GM12878 (cell line): Measurements from ENCODE around the gene R3HDM1. TPM values are rescaled to one million over a fixed set of nuclear protein-coding genes. Genes with fewer than 3 reads are reported as not detected.

Experiments used
- ATAC-seq: fragments of 200-7000 bp; cut with Tn5 transposase; 3 replicates; pipeline ENCODE4 v1.9.1; 2020; ENCODE audit warnings: mild to moderate bottlenecking, moderate library complexity
- BruUV-seq: library from RNA; stranded (reverse); fragments of 400-500 nt; replicated peaks from 2 replicates; lab custom pipeline; 2021; lab: Mats Ljungman, UMichigan
- CTCF ChIA-PET: fragments of 300-600 bp; sonication (Branson Sonifier 250); formaldehyde crosslinking; extraction: SDS; loops from one replicate; lab custom pipeline; 2021; ENCODE audit warnings: inconsistent platforms; lab: Yijun Ruan, JAX
- POLR2A ChIA-PET: fragments of 350-600 bp; formaldehyde crosslinking; extraction: SDS; loops from one replicate; lab custom pipeline; 2021; ENCODE audit warnings: inconsistent platforms; lab: Charles Lee
- RAD21 ChIA-PET: fragments of 300-600 bp; sonication (Branson Sonifier 250); formaldehyde crosslinking; loops from one replicate; lab custom pipeline; 2023; ENCODE audit warnings: antibody characterized with exemption; ENCODE audit not compliant: unreplicated experiment; lab: Charles Lee
- SMC1A ChIA-PET: fragments of 300-600 bp; sonication (Branson Sonifier 250); formaldehyde crosslinking; loops from one replicate; lab custom pipeline; 2023; ENCODE audit not compliant: unreplicated experiment, uncharacterized antibody; lab: Charles Lee
- DNase-seq: peaks from one replicate; pipeline ENCODE4 v3.0.0-alpha.2; 2011; ENCODE audit warnings: low read depth, low spot score
- FAIRE-seq: peaks from 3 replicates; lab custom pipeline; 2011; peaks lifted over from hg19 to GRCh38; lab: Jason Lieb, UNC
- H2AFZ ChIP-seq: 2 replicates; pipeline ENCODE4 v1.6.0; 2011; ENCODE audit warnings: low read depth, low read length, control low read depth; ENCODE audit not compliant: control insufficient read depth
- H3K27ac ChIP-seq: 2 replicates; pipeline ENCODE4 v1.5.1; 2011; ENCODE audit warnings: control low read depth; ENCODE audit not compliant: control insufficient read depth, insufficient read depth
- H3K27me3 ChIP-seq, 2 experiments: replicated peaks in 1 of 2; 2 replicates each; pipeline versions ENCODE4 v1.6.0 to v1.6.1; 2011; ENCODE audit warnings: low read length in 1 of 2; ENCODE audit not compliant: control insufficient read depth in 2 of 2, insufficient read depth in 2 of 2
- H3K36me3 ChIP-seq, 2 experiments: 2 replicates each; pipeline ENCODE4 v1.5.1; 2011; ENCODE audit warnings: low read length in 1 of 2; ENCODE audit not compliant: control insufficient read depth in 2 of 2, insufficient read depth in 2 of 2
- H3K4me1 ChIP-seq: 2 replicates; pipeline ENCODE4 v1.6.1; 2011; ENCODE audit warnings: mild to moderate bottlenecking, low read length, moderate library complexity, mixed read lengths; ENCODE audit not compliant: control insufficient read depth, insufficient read depth
- H3K4me2 ChIP-seq: 2 replicates; pipeline ENCODE4 v1.6.0; 2011; ENCODE audit warnings: control low read depth; ENCODE audit not compliant: control insufficient read depth, insufficient read depth
- H3K4me3 ChIP-seq: fragments of 200-600 bp; sonication (generic); 2 replicates; pipeline ENCODE4 v1.5.1; 2016
- H3K79me2 ChIP-seq: 2 replicates; pipeline ENCODE4 v1.6.0; 2011; ENCODE audit warnings: low read length; ENCODE audit not compliant: control insufficient read depth, insufficient read depth
- H3K9ac ChIP-seq: 2 replicates; pipeline ENCODE4 v1.8.0; 2011; ENCODE audit warnings: low read length, control low read depth, mixed read lengths; ENCODE audit not compliant: control insufficient read depth, insufficient read depth
- H3K9me3 ChIP-seq: replicated peaks from 3 replicates; pipeline ENCODE4 v1.5.1; 2011; ENCODE audit warnings: mild to moderate bottlenecking, low read length; ENCODE audit not compliant: control insufficient read depth, insufficient read depth
- H4K20me1 ChIP-seq: 2 replicates; pipeline ENCODE4 v1.6.0; 2011; ENCODE audit not compliant: control insufficient read depth, insufficient read depth
- BCLAF1 ChIP-seq: fragments of 450-650 bp; IDR thresholded peaks from 2 replicates; pipeline ENCODE4 v1.6.1; 2017; ENCODE audit warnings: antibody characterized with exemption, mild to moderate bottlenecking, moderate library complexity
- CREB1 ChIP-seq: IDR thresholded peaks from 2 replicates; pipeline ENCODE4 v1.6.1; 2012; ENCODE audit warnings: low read depth, mild to moderate bottlenecking, inconsistent platforms
- CTCF ChIP-seq, 3 experiments: IDR thresholded peaks in 2 of 3; conservative IDR thresholded peaks in 1 of 3; 2 replicates each; pipeline ENCODE4 v1.5.1; 2011; ENCODE audit warnings: low read depth in 3 of 3, low read length in 3 of 3, mild to moderate bottlenecking in 3 of 3, control low read depth in 2 of 3, moderate library complexity in 2 of 3, inconsistent platforms in 1 of 3, mixed read lengths in 1 of 3; ENCODE audit not compliant: control insufficient read depth in 2 of 3, insufficient read depth in 1 of 3; ENCODE audit errors: extremely low read depth in 1 of 3
- EP300 ChIP-seq, 2 experiments: fragments of 150-350 bp in 1 of 2; IDR thresholded peaks; 2 replicates each; pipeline ENCODE4 v1.6.1; 2011 to 2012; ENCODE audit warnings: low read depth in 2 of 2, low read length in 2 of 2, borderline replicate concordance in 1 of 2, improper control_type of control experiment in 1 of 2, inconsistent platforms in 1 of 2; ENCODE audit not compliant: control insufficient read depth in 1 of 2
- GABPA ChIP-seq: IDR thresholded peaks from 2 replicates; pipeline ENCODE4 v1.6.1; 2014; ENCODE audit warnings: antibody characterized with exemption, low read depth, mild to moderate bottlenecking, inconsistent platforms
- IRF5 ChIP-seq: fragments of 450-650 bp; IDR thresholded peaks from 2 replicates; pipeline ENCODE4 v1.6.1; 2017; ENCODE audit warnings: borderline replicate concordance
- JUND ChIP-seq: IDR thresholded peaks from 2 replicates; pipeline ENCODE4 v1.6.1; 2012; ENCODE audit warnings: low read depth, mild to moderate bottlenecking, low read length, improper control_type of control experiment, moderate library complexity
- MYC ChIP-seq: IDR thresholded peaks from 2 replicates; pipeline ENCODE4 v1.6.1; 2011; ENCODE audit warnings: mild to moderate bottlenecking, low read length, moderate library complexity, inconsistent platforms; ENCODE audit not compliant: insufficient read depth, insufficient replicate concordance, insufficient read length, severe bottlenecking
- NFYB ChIP-seq: IDR thresholded peaks from 2 replicates; pipeline ENCODE4 v1.6.1; 2011; ENCODE audit warnings: low read depth, mild to moderate bottlenecking, low read length, improper control_type of control experiment, moderate library complexity; ENCODE audit not compliant: insufficient read depth
- NR2F1 ChIP-seq: fragments of 450-650 bp; conservative IDR thresholded peaks from 2 replicates; pipeline ENCODE4 v1.6.1; 2017; ENCODE audit warnings: mild to moderate bottlenecking
- SUPT20H ChIP-seq: IDR thresholded peaks from 2 replicates; pipeline ENCODE4 v1.6.1; 2011; ENCODE audit warnings: low read depth, mild to moderate bottlenecking, low read length, moderate library complexity, borderline replicate concordance; ENCODE audit not compliant: control insufficient read depth
- YBX1 ChIP-seq: fragments of 450-650 bp; IDR thresholded peaks from 2 replicates; pipeline ENCODE4 v1.6.1; 2016; ENCODE audit warnings: antibody characterized with exemption
- ZNF592 ChIP-seq: fragments of 450-650 bp; IDR thresholded peaks from 2 replicates; pipeline ENCODE4 v1.6.1; 2017; ENCODE audit warnings: mild to moderate bottlenecking, moderate library complexity
- WGBS: methylation state at CpG from one replicate; pipeline ENCODE4 v1.1.6; 2016; ENCODE audit warnings: low lambda C conversion rate; ENCODE audit not compliant: insufficient replicate concordance, insufficient coverage; ENCODE audit errors: missing lambda C conversion rate; 5-methylcytosine and 5-hydroxymethylcytosine counted together
- in situ Hi-C: fragments of 300-500 bp; cut with MboI; formaldehyde crosslinking; loops from 9 replicates; pipeline ENCODE4 v1.14.3; 2018; ENCODE audit warnings: mixed read lengths
- intact Hi-C: fragments of 100-400 bp; cut with micrococcal nuclease; formaldehyde crosslinking; loops from one replicate; pipeline ENCODE4 v1.14.2; 2022; ENCODE audit not compliant: unreplicated experiment
- polyA plus RNA-seq, 11 experiments: library from polyadenylated mRNA; depleted of rRNA in 4 of 11; unstranded in 6 of 11; stranded (reverse) in 5 of 11; fragments of >200 nt; fragmentation: Nextera tagmentation in 4 of 11; fragmentation: Illumina TruSeq in 1 of 11; extraction: Ambion mirVana in 4 of 11; extraction: Trizol in 1 of 11; gene quantifications; 1 replicate in 1 of 11; 2 replicates in 10 of 11; pipeline versions ENCODE4 v1.2.1 to v1.2.3, GENCODE V29; 2011 to 2016; ENCODE audit warnings: inconsistent platforms in 2 of 11, missing spikeins in 2 of 11, low read depth in 1 of 11
- total RNA-seq, 4 experiments: library from RNA; depleted of rRNA in 3 of 4; stranded (reverse); fragments of >200 nt in 3 of 4; fragmentation: Illumina TruSeq in 1 of 4; extraction: Trizol in 1 of 4; gene quantifications; 2 replicates each; pipeline versions ENCODE4 v1.2.1 to v1.2.3, GENCODE V29; 2013 to 2021

R3HDM1 gene
- total and polyA plus RNA-seq, 10 of the 15 experiments (the other 5 are each of a cell fraction or from before 2014, with no cell fraction given) = 16.8 to 89.6 (median 47.7) TPM

- peaks cover 3% of the 10 kb centered on the region for H3K9me3 ChIP-seq
- intact Hi-C loops = no loop called here
- FAIRE-seq (no peak), DNase-seq (no peak), ATAC-seq (no peak)
- RAD21 ChIA-PET = no interaction called here
- over 99% methylated on average over 4 of the region's 4 CpGs for WGBS
- CTCF ChIA-PET = no interaction called here
- no peak overlapping the region for H3K27ac ChIP-seq
- POLR2A ChIA-PET = no interaction called here
- no peak overlapping the region for H2AFZ ChIP-seq
- no peak overlapping the region for H3K4me3 ChIP-seq
- H3K4me2 ChIP-seq = no peak overlapping the region
- H3K4me1 ChIP-seq = no peaks in the 10 kb centered on the region
- no peaks in the 10 kb centered on the region for H3K27me3 ChIP-seq
- no peak overlapping the region for H3K9ac ChIP-seq
- in situ Hi-C loops = no loop called here
- H4K20me1 ChIP-seq = no peaks in the 10 kb centered on the region
- H3K36me3 ChIP-seq = no peaks in the 10 kb centered on the region
- no TSS peak for BruUV-seq
- no peaks in the 10 kb centered on the region for H3K79me2 ChIP-seq
- SMC1A ChIA-PET = no interaction called here
- TF ChIP-seq NFYB = no peak
- TF ChIP-seq CREB1 = no peak
- TF ChIP-seq SUPT20H = no peak
- no peak for TF ChIP-seq GABPA
- no peak for TF ChIP-seq IRF5
- no peak for TF ChIP-seq NR2F1
- TF ChIP-seq EP300 (IDR thresholded peaks at IDR 0.05; ENCODE audit: borderline replicate concordance in 1 of 2, control insufficient read depth in 1 of 2, low read depth in 2 of 2, low read length in 2 of 2) = no peak
- TF ChIP-seq CTCF (IDR thresholded peaks at IDR 0.05 in 2 of 3, conservative IDR thresholded peaks at IDR 0.05 in 1 of 3; ENCODE audit: control insufficient read depth in 2 of 3, extremely low read depth in 1 of 3, insufficient read depth in 1 of 3, low read depth in 3 of 3, low read length in 3 of 3) = no peak
- TF ChIP-seq JUND = no peak
- TF ChIP-seq ZNF592 = no peak
- TF ChIP-seq MYC = no peak
- TF ChIP-seq BCLAF1 = no peak
- no peak for TF ChIP-seq YBX1
Observed at GRCh38 chr2:135485441-135485840, 45.8 kb upstream of the R3HDM1 start.
